ENCODE data around the gene KRT25. TPM values are rescaled to one million over a fixed set of nuclear protein-coding genes. Genes with fewer than 3 reads are reported as not detected.
A peak's percentile ranks its signal among the peaks of the same experiment; 100 is the strongest.

KRT25 gene
- total and polyA plus RNA-seq, 2 of the 13 experiments (the other 11 are each of a cell fraction or from before 2014, with no cell fraction given) = not detected

DNA sequence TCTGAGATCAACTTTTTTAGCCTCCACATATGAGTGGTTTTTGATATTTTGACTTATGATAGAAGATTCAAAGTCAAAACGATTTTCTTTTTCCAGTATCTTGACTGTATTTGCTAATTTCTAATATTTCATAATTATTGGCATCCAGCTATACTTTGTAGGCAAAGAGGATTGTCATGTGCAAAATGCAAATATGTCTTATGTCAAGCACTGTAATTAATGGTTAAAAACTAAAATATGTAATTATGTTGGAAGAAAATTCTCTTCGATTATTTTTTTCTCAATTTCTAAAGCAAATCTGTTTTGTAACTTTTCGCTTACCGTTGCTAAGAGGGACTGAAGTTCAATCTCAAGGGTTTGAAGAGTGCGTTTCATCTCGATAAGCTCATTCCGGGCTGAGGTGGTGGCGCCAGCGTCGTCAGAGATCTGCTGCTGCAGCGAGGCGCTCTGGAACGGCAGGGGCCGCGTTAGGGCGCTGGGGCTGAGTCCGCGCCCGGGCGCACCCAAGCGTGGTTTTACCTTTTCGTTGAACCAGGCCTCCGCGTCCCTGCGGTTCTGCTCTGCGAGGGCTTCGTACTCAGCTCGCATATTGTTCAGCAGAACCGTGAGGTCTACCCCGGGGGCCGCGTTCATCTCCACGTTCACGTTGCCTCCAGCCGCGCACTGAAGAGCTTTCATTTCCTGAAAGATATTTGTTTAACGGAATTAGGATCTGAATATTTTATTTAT lies 24.2 kb upstream of the KRT25 start (continued):
- TF ChIP-seq ZFP90 (CRISPR knock-in tag; IDR thresholded peaks at IDR 0.05; ENCODE audit: borderline replicate concordance) = no peak
- TF ChIP-seq ZNF747 (CRISPR knock-in tag; IDR thresholded peaks at IDR 0.05; ENCODE audit: borderline replicate concordance) = no peak
- TF ChIP-seq GATAD2A (CRISPR knock-in tag; IDR thresholded peaks at IDR 0.05) = 0 out of 2 replicates have a peak, but pooled peaks have one; percentile 16
- no peak for TF ChIP-seq ZNF160 (CRISPR knock-in tag; IDR thresholded peaks at IDR 0.05)
- TF ChIP-seq ZNF790 (CRISPR knock-in tag; IDR thresholded peaks at IDR 0.05; ENCODE audit: borderline replicate concordance) = no peak
- TF ChIP-seq, protein P1, sequence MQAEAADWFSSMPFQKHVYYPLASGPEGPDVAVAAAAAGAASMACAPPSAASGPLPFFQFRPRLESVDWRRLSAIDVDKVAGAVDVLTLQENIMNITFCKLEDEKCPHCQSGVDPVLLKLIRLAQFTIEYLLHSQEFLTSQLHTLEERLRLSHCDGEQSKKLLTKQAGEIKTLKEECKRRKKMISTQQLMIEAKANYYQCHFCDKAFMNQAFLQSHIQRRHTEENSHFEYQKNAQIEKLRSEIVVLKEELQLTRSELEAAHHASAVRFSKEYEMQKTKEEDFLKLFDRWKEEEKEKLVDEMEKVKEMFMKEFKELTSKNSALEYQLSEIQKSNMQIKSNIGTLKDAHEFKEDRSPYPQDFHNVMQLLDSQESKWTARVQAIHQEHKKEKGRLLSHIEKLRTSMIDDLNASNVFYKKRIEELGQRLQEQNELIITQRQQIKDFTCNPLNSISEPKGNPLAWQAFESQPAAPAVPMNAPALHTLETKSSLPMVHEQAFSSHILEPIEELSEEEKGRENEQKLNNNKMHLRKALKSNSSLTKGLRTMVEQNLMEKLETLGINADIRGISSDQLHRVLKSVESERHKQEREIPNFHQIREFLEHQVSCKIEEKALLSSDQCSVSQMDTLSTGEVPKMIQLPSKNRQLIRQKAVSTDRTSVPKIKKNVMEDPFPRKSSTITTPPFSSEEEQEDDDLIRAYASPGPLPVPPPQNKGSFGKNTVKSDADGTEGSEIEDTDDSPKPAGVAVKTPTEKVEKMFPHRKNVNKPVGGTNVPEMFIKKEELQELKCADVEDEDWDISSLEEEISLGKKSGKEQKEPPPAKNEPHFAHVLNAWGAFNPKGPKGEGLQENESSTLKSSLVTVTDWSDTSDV (CRISPR knock-in tag; IDR thresholded peaks at IDR 0.05) = no peak
- TF ChIP-seq, protein P2, sequence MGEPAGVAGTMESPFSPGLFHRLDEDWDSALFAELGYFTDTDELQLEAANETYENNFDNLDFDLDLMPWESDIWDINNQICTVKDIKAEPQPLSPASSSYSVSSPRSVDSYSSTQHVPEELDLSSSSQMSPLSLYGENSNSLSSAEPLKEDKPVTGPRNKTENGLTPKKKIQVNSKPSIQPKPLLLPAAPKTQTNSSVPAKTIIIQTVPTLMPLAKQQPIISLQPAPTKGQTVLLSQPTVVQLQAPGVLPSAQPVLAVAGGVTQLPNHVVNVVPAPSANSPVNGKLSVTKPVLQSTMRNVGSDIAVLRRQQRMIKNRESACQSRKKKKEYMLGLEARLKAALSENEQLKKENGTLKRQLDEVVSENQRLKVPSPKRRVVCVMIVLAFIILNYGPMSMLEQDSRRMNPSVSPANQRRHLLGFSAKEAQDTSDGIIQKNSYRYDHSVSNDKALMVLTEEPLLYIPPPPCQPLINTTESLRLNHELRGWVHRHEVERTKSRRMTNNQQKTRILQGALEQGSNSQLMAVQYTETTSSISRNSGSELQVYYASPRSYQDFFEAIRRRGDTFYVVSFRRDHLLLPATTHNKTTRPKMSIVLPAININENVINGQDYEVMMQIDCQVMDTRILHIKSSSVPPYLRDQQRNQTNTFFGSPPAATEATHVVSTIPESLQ (CRISPR knock-in tag; conservative IDR thresholded peaks at IDR 0.05) = no peak
- TF ChIP-seq, protein P3, sequence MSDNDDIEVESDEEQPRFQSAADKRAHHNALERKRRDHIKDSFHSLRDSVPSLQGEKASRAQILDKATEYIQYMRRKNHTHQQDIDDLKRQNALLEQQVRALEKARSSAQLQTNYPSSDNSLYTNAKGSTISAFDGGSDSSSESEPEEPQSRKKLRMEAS (IDR thresholded peaks at IDR 0.05) = 0 out of 2 replicates have a peak, but pooled peaks have one; percentile 13
- TF ChIP-seq EP300 (IDR thresholded peaks at IDR 0.05; ENCODE audit: low read depth in 2 of 2, low read length in 2 of 2) = no peak
- no peak for TF ChIP-seq EP300 (CRISPR knock-in tag; IDR thresholded peaks at IDR 0.05; ENCODE audit: borderline replicate concordance)
- no peak for TF ChIP-seq XBP1 (CRISPR knock-in tag; IDR thresholded peaks at IDR 0.05)
- TF ChIP-seq ZNF263 (CRISPR knock-in tag; IDR thresholded peaks at IDR 0.05) = no peak
- TF ChIP-seq BCL6 (CRISPR knock-in tag; IDR thresholded peaks at IDR 0.05) = no peak
- TF ChIP-seq, protein P4, sequence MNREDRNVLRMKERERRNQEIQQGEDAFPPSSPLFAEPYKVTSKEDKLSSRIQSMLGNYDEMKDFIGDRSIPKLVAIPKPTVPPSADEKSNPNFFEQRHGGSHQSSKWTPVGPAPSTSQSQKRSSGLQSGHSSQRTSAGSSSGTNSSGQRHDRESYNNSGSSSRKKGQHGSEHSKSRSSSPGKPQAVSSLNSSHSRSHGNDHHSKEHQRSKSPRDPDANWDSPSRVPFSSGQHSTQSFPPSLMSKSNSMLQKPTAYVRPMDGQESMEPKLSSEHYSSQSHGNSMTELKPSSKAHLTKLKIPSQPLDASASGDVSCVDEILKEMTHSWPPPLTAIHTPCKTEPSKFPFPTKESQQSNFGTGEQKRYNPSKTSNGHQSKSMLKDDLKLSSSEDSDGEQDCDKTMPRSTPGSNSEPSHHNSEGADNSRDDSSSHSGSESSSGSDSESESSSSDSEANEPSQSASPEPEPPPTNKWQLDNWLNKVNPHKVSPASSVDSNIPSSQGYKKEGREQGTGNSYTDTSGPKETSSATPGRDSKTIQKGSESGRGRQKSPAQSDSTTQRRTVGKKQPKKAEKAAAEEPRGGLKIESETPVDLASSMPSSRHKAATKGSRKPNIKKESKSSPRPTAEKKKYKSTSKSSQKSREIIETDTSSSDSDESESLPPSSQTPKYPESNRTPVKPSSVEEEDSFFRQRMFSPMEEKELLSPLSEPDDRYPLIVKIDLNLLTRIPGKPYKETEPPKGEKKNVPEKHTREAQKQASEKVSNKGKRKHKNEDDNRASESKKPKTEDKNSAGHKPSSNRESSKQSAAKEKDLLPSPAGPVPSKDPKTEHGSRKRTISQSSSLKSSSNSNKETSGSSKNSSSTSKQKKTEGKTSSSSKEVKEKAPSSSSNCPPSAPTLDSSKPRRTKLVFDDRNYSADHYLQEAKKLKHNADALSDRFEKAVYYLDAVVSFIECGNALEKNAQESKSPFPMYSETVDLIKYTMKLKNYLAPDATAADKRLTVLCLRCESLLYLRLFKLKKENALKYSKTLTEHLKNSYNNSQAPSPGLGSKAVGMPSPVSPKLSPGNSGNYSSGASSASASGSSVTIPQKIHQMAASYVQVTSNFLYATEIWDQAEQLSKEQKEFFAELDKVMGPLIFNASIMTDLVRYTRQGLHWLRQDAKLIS (CRISPR knock-in tag; IDR thresholded peaks at IDR 0.05) = no peak
- TF ChIP-seq, protein P5, sequence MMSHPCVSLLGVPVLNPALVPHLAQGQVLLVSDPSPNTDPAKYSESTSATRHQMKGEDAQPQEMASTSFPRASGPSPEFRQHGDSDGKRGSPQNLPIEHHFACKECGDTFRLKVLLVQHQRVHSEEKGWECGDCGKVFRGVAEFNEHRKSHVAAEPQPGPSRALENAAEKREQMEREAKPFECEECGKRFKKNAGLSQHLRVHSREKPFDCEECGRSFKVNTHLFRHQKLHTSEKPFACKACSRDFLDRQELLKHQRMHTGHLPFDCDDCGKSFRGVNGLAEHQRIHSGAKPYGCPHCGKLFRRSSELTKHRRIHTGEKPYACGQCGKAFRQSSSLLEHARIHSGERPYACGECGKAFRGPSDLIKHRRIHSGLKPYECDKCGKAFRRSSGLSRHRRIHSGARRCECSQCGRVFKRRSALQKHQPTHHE (CRISPR knock-in tag; IDR thresholded peaks at IDR 0.05; ENCODE audit: borderline replicate concordance) = no peak
- no peak for TF ChIP-seq ZNF768 (CRISPR knock-in tag; IDR thresholded peaks at IDR 0.05)
- no peak for TF ChIP-seq MYNN (CRISPR knock-in tag; IDR thresholded peaks at IDR 0.05; ENCODE audit: low read depth)

Measured in HepG2 (cell line).